Stimulated activated CD4-positive, alpha-beta T cell treated with anti-CD3 and anti-CD28 coated beads, Interleukin-12 subunit alpha, Interleukin-12 subunit beta, amount 100 ng/mL, for 48 hours (primary cell): ENCODE data around the gene GCFC2.
"Not testable (repeated sequence)": the region's sequence is repeated elsewhere in the genome, so short reads cannot be mapped to it uniquely, and the experiment has no call there.

Experiments
- DNase-seq, 3 donors: peaks; one replicate each; pipeline ENCODE4 v3.0.0-alpha.2; 2020; ENCODE audit warnings: low read depth in 2 of 3, low spot score in 1 of 3

GCFC2 gene

DNA sequence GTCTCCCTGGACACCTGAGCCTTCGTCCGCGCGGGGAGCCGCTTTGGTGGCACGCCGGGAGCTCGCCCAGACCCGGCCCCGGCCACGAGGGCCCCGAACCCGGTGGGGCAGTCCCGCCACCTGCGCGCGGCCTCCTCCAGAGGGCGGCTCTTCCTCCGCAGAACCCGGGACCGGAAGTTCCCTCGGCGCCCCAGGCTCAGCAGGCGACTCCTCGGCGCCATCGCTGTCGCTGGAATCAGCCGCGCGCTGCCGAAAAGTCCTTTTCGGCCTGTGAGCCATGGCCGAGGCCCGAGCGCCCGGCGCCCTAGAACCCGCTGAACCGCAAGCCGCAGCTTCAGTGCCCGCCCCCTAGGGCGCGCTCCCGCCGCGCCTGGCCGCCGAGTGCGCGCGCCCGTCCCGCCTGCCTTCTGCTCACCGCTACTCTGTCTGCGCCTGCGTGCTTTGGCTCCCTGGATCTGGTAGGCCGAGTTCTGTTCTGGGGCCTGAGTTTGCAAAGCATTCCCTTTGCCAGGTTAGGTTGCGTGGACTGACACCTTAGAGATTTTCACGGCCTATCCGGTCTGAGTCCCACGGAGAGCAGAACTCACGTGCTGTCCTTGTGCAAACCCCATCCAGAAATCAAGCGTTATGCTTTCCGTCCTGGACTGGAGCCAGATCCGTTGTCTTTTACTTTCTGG lies at the start of gene GCFC2:
GCFC2 (minus strand) TSS at position 339 of the 677 bp plus-strand sequence; CDS start at position 279, 60 bp downstream.
- DNase-seq: peak; percentile 69 to 80 (median 73)

DNA sequence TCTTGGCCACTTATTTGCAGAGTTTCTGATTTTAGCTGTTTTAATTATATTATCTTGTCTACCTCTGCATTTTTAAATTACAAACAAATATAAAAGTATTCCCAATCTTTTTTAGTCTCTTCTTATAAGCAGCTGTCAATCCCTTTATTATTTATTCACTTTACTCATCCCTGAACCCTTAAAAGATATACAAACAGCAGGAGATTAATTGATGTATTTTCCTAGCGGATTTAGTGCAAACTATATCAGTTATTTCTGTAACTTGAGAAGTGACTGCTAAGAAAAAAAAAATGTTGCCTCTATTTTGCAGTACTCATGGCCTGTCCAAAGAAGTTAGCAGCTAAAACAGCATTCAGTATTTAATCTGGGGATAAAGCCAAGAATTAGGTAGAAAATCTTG lies 42.1 kb upstream of the GCFC2 start:
- no peak for DNase-seq

DNA sequence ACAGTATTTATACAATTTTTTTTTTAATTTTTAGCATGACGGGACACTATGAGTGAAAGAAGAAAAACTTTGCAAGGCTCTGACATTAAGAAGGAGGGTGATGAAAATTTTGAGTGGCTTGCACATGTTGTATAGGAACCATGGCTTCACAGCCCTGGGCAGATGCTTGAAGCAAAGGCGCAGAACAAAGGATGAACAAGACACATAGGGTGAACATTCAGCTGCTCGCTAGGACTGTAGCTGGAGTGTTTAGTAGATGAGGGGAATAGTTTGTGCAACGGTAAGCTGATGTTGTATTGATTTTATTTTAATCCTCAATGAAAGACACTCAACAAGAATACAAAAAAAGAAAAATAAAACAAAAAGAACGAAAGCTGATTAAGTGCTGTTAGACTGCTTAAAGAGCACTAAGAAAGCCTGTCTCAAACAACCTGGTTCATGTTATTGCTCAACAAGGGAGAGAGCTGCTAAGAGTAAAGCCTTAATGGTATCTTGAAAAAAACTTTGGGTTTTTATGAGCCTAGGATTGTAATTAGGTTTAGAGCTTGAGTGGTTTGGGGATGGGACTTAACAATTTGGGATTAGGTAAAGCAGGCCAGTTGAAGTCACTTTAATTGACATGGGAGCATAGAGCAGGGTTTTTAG lies 41.2 kb upstream of the GCFC2 start:
- DNase-seq: no peak

DNA sequence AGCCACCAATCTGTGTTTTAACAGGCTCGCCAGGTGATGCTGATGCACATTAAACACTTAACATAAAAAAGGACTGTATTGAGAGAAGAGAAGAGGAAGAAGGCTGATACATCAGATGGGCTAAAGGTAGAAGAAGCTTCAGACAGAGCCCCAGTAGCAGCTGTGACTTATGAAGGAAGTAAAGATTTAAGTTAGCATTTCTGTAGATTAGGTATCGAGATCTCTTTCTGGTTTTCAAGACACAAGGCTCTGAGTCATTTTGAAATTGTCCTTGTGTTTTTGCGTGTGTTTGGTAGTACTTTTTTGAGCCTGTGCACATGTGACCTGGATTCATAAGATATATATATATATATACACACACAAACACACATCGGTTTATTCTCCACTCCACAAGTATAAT lies 40.6 kb upstream of the GCFC2 start:
- no peak for DNase-seq

DNA sequence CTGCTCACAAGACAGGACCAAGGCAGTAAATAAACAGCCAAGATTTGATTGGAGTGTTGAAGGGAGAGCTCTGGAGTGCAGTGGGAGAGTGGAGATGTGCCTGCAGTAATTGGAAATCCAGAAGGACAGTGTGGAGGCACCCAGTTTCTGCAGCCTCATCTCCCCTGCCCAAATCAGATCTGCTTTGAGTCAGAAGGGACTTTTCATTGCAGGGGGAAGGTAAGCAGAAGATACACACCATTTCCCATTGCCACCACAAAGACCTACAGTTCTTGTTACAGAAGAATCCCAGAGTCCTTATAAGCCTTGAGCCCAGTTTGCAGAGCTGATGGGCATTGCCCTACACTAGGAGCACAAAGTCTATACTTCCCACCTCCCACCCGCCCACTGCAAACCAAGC lies 27.2 kb upstream of the GCFC2 start:
- DNase-seq: no peak

DNA sequence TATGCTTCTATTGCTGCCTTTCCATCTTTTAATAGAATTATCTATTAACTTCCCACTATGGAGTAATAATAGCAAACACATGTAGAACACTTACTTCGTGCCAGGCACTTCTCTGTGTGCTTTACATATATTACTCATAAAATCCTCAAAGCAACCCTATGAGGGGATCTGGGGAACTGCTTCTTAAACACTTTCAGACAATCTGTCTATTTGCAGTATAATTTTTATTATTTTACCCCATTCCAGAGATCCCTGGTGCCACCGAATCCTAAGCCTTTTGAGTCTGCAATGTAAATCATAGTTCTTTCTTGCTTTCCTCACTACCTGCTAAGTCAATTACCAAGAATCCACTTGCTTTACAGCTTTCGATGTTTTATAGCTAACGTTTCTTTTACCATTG lies 25.6 kb upstream of the GCFC2 start:
- no peak for DNase-seq

DNA sequence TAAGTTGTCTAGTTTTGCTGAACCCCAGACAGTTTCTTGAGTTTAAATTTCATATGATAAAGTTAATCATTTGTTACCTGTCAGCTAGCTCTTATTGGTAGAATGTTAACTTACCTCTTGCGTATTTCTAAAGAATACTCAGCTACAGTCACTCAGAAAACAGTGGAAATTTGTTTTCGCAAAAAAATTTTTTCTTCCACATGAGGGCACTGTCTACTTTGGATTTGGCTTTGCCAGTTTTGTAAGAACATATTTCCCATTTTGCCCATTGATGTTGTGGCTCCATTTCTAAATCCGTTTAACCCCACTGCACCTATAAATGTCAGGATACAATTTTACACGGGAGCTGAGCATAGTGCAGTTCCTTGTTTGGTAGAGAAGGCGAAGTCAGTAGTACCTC lies 19.1 kb upstream of the GCFC2 start:
- no peak for DNase-seq

DNA sequence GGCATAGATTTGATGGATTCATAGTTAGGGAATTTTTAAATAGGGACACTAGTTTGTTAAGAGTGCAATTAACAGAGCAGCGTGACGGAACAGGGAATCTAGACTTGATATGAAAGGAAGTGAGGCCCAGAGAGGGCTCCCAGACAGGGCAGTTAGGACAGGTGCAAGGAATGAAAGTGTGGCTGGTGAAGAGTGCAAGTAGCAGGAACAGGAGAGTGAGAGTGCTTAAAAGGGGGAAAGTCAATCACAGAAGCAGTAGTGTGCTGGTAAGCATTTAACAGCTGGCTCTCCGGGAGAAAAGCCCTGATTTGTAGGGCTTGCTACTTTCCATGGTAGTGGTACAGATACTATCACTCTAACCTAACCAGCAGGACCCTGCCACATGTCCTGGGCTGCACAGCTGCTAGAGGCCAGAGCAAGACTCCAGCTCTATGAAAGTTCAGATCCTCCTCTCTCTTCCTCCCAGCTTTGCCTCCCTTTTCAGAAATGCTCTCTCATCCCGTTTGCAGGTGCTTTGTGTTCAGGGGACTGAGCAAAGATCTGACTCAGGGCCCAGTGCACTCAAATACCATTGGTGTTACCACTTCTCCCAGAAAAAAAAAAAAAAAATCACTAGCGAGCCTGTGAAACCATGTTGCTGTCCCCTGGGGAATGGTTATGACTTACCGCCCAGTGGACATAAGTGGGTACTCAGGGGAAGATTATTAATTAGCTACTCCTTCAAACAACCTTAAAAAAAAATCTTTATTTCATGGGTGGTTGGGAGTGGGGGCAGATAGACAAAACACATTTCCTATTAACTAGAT lies 18.1 kb upstream of the GCFC2 start:
- DNase-seq: no peak

DNA sequence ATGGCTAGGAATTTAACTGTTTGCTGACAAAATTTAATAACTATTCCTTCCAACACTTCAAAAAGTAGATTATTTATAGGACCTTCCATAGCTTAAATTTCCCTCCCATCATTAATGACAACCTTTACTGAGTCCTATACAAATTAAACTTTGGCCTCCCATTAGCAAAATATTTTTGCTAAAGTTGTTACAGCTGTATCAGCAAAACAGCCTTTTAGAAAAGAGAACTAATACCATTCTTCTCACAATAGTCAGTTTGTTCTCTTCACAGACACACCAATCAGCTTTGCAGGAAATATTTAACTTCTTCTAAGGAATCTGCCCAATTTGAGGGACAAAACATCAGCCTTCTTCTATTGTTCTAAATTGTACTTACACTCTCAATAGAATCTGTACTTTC lies 12.0 kb upstream of the GCFC2 start:
- DNase-seq: no peak

DNA sequence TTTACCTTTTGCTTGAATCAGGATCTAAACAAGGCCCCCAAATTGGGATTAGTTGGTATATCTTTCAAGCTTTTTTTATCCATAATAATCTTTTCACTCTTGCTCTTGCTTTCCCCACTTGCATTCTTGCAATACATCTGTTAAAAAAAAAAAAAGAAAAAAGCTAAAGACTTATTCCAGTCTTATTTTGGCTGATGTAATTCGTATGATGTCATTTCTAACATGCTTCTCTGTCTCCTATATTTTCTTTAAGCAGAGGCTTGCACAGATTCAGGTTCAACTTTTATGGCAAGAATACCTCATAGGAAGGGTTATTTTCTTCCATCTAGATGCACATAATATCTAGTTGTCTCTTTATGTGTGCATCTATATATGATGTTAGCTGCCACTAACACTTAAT lies 9.8 kb upstream of the GCFC2 start:
- DNase-seq: no peak

DNA sequence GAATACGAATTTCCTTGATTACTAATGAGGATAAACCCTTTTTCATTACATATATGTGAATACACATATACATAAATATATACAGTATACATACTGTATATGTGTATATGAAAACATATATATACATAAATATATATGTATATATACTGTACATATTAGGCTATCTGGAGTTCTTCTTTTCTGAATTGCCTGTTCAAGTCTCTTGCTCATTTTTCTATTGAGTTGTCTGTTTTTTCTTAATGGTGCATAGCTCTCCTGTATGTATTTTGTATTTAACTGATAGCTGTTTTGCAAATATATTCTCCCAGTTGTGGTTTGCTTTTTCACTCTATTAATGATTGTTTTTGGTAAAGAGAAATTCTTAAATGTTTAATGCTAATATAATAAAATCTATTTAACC lies 8.9 kb upstream of the GCFC2 start:
- no peak for DNase-seq

DNA sequence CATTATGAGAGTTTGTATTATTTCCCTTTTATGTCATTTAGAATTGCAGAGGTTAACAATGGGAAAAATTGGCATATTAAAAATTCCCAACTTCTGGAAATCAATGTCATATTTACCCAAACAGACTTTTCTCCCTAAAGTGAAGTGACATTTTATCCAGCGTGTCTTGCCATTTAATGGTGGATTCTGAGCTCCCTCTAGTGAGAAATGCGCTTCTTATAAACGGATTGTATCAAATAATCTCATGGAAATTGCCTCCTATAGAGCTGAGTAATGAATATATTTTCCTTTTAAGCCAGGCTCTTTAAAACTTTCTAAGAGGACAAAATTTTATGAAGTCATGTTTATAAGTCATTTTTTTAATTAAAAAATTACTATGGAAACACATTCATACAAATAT lies 5.7 kb upstream of the GCFC2 start:
- DNase-seq: no peak

DNA sequence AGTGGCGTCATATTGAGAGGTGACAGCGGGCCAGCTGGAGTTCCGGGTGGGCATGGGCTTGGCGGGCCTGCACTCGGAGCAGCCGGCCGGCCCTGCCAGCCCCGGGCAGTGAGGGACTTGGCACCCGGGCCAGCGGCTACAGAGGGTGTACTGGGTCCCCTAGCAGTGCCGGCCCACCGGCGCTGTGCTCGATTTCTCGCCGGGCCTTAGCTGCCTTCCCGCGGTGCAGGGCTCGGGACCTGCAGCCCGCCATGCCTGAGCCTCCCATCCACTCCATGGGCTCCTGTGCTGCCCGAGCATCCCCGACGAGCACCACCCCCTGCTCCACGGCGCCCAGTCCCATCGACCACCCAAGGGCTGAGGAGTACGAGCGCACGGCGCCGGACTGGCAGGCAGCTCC lies 875 bp upstream of the GCFC2 start:
- DNase-seq: not testable (repeated sequence)

DNA sequence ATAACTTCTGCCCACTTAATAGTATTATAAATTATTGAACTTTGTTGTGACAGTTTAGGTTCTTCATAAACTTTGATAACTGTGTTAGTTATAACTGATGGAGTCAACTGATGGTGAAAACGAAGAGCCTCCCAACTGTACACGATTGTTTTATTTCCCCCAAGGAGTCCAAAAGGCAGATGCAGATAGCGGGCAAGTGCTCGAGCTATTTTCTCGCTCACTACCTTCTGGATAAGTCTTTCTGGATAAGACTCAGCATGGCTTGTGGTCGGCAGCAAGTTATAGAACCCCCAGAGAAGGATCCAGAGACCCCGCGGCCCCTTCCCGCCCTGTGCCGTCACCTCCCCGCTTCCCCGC lies 517 bp downstream of the GCFC2 start:
- DNase-seq: no peak

DNA sequence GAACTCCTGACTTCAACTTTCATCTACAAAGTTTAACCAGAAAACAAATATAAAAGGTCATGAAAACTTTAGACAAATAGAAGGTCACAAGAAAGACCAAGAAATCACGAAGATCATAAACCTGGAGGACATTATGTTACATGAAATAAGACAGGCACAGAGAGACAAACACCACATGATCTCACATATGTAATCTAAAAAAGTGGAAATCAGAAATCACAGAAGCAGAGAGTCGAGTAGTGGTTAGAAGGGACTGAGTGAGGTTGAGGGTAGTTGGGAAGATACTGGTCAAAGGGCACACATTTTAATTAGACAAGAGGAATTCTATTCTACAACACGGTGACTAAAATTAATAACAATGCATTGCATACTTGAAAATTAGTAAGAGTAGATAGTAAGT lies 1.4 kb downstream of the GCFC2 start:
- no peak for DNase-seq

DNA sequence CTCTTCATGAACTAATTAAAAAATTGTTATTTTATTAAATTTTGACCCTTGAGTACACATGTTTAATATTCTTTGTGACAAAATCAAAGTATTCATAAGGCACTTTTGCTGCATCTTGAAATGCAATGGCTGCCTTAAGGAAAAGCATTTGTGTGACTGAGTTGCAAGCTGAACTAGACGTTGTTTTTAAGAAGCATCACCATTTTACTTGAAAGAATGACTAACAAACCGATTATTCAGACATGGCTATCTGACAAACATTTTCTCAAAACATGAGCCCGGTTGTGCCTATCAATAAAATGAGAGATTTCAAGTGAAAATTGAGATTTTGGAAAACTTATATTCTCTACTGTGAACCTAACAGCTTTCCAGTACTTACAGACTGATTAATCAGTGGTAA lies 2.8 kb downstream of the GCFC2 start:
- no peak for DNase-seq

DNA sequence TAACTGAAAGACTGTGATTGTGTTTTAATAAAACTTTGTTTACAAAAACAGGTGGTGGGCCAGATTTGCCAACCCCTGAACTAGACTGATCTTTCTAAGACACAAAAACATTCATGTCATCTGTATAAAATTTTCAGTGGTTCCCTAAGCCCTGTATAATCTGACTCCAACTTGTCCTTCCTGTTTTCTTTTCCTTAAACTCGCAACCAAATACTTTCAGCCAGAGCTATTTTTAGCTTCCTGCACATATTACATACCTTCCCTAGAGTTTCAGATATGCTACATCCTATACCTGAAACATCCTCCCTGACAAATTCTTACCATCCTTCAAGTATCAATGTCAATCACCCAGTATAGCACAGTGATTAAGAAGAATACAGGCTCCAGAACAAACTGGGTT lies 4.8 kb downstream of the GCFC2 start:
- DNase-seq: no peak

DNA sequence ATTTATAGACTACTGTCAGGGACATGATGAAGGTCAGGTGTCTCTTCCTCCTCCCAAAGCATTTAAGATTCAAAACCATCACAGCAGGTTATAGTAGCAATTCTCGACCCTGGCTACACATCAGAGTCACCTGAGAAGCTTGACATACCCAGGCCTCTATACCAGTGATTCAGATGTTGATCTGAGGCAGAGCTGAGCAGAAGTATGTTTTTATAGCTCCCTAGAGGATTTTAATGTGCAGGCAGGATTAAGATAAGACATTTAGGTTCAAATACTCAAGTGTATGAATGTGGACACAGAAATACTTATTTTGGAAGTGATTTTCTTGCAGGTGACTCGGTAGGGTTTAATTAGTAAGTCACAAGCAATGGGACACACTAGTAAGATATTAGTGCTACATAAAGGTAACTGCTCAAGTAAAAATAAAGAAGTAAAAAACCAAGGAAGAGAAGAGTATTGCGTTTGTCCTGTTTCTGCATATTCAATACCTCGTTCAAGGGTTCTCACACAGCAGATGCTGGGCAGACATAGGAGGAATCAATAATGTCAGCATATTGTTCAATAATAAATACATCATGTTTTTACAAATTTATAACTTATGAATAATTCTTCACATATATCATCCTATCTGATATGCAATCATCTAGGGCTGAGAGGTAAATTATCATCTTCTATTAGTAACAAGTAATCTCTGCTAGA lies 7.0 kb downstream of the GCFC2 start:
- no peak for DNase-seq

DNA sequence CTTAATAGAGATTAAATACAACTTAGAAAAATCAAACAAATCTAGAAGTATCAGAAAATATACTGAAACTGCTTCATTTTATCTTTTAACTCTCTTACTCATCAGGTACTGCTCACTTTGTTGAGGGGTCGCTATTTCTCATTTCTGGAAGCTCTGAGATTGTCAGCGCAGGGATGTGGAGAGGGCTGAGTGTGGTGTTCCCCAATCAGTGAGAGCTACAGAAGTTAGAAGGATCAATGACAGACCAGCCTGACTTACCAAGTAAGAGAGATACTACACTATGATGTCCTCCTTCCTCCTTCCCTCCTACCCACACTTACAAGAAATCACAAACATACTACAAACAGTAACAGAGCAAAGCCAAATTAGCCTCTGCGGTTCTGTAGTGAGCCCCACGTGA lies 8.1 kb downstream of the GCFC2 start:
- no peak for DNase-seq

DNA sequence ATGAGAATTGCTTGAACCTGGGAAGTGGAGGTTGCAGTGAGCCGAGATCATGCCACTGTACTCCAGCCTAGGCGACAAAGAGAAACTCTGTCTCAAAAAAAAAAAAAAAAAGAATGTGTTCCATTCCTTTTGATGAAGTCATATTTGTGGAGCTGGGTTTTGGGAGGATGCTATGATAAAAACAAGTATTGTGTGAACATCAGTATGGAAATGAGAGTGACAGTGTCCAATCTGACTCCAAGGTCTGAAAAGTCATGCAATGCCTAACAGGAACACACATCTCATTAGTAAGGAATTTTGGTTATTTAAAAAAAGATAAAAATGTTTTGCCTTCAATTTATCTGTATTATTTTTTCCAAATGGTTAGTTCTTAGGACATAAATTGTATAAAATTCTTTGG lies 11.8 kb downstream of the GCFC2 start:
- no peak for DNase-seq

DNA sequence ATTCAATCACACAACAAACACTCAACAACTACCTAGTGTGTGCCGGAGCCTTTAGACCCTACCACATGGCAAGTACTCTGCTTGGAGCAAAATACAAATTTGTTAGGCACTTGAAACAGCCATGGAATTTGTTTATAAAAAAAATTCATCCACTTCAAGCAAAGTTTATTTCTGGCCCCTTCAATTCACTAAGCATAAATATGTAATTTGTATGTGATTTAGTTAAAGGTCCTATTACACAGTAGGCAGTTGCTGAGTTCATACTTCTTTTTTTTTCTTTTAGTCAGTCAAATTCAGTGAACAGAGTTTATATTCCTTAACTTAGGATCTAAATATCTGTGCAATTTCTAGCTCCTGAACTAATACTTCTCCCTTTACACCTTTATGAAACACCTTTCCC lies 22.5 kb downstream of the GCFC2 start:
- no peak for DNase-seq

DNA sequence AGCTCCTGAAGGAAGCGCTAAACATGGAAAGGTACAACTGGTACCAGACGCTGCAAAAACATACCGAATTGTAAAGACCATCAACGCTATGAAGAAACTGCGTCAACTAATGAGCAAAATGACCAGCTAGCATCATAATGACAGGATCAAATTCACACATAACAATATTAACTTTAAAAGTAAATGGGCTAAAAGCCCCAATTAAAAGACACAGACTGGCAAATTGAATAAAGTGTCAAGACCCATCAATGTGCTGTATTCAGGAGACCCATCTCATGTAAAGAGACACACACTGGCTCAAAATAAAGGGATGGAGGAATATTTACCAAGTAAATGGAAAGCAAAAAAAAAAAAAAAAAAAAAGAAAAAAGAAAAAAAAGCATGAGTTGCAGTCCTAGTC lies 27.3 kb downstream of the GCFC2 start:
- not testable (repeated sequence) for DNase-seq
